Activated CD4-positive, alpha-beta T cell treated with anti-CD3 and anti-CD28 coated beads, Interleukin-2, amount 50 U/mL, for 24 hours (primary cell): ENCODE data around the gene COX19.
"Not testable (repeated sequence)": the region's sequence is repeated elsewhere in the genome, so short reads cannot be mapped to it uniquely, and the experiment has no call there.

ENCODE experiments used
- DNase-seq, 2 donors: peaks; one replicate each; pipeline ENCODE4 v3.0.0-alpha.2; 2020; ENCODE audit warnings: low read depth in 1 of 2, low spot score in 1 of 2

The COX19 gene

DNA sequence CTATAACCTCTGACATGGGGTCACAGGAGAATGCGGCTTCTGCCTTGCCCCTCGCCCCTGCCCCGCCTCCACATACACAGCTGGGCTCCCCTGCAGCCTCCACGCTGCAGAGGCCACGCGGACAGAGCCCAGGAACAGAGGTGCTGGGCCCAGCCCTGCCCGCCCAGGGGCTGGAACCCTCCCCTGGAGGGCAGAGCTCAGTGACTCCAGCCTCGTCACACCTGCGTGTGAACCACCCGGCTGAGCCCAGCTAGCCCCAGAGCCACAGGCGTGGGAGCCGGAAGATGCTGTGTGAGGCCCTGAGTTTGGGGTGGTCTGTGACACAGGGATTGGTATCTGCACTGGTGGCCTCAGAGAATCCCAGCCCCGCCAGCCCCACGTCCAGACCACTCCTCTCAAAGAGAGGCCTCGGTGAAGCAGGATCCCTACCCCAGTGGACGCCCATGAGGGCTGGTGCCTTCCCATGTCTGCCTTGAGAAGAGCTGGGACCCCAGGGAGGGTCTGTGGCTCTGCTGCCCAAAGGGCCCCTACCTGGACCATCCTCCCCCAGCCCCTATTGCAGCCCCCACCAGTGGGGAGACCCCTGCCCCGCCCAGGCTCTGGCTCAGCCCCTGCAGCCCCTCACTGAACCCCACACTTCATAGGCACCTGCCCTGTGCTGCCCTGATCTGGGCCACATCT, 12.8 kb downstream of the COX19 start:
- no peak for DNase-seq

DNA sequence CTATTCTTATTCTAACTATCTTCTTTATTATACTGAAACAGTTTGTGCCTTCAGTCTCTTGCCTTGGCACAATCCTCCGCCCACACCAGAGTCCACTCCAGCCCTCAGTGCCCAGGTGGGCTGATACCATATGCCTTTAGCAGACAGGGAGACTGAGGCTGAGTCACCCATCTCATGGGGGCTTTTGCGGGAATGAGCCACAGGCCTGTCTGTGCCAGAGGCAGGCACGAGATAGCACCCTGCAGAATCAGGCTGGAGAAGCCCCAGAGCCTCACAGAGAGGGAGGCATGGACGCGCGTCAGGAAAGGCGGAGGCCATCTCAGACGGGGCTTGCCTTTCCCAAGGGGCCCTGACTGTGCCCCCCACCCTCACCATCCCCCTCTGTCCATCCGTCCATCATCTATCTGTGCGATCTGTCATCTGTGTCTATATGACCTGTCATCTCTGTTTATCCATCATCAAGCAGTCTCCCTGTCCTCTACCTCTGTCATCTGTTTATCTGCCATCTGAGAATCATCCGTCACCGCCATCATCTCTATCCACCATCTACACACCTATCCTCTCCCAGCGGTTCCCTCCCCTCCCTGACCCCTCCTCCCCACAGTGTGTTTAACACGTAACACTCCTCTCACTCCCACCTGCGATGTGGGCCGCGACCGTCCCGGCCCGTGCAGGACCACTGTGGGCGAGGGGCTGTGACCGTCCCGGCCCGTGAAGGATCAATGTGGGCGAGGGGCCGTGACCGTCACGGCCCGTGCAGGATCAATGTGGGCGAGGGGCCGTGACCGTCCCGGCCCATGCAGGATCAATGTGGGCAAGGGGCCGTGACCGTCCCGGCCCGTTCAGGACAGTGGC, 13.6 kb downstream of the COX19 start:
- no peak for DNase-seq

DNA sequence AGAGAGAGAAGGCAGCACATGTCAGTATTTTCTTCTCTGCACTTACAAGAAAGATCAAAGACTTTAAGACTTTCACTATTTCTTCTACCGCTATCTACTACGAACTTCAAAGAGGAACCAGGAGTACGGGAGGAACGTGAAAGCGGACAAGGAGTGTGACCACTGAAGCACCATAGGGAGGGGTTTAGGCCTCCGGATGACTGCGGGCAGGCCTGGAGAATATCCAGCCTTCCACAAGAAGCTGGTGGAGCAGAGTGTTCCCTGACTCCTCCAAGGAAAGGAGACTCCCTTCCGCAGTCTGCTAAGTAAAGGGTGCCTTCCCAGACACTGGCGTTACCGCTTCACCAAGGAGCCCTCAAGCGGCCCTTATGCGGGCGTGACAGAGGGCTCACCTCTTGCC, 14.4 kb downstream of the COX19 start:
- DNase-seq: not testable (repeated sequence)

DNA sequence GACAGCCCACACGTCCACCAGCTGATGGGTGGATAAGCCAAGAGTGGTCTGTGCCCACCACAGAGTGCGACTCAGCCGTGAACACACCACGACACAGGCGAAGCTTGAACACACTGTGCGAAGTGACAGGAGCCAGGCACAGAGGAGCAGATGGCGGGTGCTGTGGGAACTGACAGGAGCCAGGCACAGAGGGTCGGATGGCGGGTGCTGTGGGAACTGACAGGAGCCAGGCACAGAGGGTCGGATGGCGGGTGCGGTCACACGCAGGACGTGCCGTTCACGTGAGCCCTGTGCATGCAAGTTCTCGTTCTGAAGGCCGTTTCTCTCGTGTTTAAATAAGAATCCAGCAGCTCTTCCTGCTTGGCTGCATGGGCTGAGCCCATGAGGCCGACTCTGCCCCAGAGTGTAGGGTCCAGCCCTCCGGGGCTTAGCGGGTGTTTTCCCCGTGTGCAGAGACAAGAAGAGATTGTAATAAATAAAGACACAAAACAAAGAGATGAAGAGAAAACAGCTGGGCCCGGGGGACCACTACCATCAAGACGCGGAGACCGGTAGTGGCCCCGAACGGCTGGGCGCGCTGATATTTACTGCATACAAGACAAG, 15.0 kb downstream of the COX19 start:
- DNase-seq: no peak

DNA sequence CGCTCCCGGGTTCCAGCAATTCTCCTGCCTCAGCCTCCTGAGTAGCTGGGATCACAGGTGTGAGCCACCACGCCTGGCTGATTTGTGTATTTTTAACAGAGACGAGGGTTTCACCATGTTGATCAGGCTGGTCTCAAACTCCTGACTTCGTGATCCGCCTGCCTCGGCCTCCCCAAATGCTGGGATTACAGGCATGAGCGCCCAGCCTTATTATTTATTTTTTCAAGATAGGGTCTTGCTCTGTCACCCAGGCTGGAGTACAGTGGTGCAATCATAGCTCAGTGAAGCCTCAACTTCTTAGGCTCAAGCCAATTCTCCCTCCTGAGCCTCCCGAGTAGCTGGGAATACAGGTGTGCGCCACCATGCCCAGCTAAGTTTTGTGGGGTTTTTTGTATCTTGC, 15.6 kb downstream of the COX19 start:
- DNase-seq: not testable (repeated sequence)

DNA sequence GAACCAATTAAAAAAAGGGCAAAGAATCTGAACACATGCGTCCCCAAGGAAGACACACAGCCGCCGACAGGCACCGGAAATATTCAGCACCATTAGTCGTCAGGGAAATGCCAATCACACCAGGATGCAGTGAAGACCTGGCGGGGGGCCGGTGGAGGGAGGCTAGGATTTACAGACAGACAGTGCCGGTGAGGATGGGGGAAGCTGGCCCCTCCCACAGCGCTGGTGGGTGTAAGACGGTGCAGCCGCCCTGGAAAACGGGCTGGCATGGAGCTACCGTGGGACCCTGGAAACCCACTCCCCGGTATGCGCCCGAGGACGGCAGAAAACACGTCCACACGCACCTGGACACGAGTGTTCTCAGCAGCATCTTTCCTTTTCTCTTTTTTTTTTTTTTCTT, 16.1 kb downstream of the COX19 start:
- DNase-seq: no peak

DNA sequence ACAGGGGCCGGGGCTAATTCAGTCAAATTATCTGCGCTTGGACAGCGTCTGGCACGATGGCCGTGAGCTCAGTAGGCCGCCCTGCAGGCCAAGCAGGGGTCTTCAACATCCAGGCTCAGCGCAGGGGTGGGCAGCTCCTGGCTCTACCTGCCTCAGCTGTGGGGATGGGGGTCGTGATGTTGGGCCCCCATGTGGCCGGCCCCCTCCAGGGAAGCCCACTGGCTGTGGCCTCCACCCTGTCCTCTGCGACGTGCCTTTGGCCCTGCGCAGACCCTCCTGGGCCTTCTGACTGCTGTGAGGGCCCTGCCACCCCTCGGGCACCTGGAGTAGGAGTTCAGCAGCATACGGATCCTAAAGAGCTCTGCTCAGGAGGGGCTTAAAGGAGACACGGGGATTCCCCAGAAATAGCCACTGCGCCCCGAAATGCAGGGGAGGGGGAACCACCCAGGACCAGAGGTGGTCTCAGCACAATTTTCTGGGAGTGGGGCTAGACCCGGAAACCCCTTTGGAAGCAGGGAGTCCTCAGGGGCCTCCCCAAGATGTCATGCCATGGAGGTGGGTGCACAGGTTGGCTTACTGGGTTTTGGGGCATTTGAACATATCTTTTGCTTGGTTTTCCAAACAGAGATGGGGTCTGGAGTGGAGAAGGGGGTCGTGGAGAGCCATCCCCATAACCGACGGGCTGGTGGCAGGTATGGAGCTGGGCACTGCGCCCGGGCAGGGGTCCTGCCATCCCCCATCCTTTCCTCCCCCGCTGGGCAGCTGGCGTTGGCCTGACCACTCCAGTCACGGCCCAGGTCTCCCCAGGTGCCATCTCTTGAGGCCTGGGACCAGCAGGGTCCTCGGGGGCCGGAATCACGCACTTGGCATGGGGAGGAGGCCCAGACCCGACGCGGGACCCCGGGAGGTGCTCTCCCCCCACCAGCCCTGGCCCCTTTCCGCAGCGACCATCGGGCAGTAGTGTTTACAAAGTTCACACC, 16.8 kb downstream of the COX19 start:
- no peak for DNase-seq

DNA sequence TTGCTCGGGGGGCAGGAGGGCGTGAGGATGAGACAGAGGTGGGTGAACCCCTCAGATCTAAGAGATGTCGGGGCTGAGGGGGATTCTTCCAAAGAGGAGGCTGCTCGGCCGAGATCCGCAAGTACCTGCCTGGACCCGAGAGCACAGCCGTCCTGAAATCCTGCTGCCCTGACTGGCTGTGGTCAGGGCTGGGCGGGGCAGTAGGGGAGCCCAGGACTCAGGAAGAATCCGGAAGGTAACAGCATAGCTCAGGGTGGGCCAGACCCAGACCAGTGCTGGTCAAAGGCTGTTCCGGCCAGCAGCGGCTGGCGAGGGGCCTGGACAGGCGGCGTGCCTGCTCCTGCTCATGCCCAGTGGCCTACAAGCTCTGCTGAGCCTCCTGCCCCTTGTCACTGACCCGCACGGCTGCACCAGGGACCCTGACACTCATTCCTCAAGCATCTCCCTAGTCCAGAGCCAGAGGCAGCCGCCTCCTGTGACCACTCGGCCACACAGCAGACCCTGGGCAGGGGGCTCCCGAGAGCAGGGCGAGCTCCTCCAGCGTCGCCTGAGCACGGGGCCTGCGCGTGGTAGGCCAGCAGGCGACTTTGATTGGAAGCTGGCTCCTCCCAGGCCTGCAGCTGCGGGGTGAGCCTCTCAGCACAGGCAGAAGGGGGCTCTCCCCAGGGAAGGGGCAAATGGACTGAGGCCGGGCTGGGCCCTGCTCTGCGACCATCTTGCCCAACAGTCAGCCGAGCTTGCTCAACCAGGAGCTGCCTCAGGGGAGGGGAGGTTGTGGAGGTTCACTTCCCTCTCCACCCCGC, 17.7 kb downstream of the COX19 start:
- no peak for DNase-seq

DNA sequence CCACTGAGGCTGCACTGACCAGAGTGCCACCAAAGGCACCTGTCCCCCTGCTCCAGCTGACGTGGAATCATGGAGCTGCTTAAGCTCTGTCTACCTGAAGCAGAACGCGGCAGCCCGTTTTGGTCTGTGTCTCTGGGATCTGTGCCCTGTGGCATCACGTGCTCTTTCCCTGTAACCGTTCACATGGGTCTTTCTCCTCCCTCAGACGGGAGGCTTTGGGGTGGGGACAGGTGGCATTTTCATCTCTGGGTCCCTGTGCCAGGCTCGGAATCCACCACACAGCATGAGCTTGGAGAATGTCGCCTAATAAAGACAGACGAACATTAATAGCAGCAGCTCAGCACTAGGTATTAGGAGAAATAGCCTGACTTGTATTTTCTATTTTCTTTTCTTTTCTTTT, 19.3 kb downstream of the COX19 start:
- no peak for DNase-seq

DNA sequence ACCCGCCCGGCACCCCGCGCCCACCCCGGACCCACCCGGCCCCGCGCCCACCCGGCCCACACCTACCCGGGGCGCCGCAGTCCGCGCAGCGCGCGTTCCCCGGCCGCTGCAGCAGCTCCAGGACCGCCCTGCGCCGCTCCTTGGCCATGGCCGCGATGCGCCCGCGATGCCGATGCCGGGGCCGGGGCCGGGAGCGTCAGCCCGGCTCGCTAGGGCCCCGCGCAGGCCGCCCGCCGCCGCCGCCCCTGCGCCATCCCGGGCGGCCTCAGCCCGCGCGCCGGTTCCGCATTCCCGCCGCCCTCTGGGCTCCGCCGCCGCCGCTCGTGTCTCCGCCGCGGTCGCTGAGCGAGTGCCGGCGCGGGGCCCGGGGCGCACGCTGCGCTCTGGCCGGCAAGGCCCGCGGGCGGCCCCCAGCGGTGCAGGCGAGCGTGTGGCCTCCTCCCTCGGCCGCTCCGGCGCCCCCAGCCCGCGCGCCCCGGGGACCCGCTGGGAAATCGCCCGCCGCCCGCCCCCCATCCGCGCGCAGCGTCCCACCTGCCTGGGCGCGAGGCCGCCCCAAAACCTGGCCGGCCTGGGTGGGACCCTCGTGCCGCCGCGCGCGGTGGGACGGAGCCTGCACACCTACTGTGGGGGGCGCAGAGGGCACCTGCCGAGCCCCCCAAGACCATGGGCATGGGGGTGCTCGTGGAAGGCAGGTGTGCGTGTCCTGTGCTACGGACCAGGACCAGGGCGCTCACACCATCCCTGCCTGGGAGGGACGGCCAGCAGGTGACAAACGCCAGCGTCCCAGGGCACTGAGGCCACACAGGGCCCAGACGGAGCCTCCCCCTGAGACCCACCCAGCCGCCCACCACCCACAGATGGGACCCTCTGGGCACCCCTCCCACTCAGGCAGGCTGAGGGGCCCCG, 20.8 kb downstream of the COX19 start, which contains the start of gene ADAP1:
ADAP1 (minus strand) TSS at position 351 of the 909 bp plus-strand sequence; CDS start at position 148, 203 bp downstream.
- DNase-seq: peak in 1 of 2 donors; percentile 47

DNA sequence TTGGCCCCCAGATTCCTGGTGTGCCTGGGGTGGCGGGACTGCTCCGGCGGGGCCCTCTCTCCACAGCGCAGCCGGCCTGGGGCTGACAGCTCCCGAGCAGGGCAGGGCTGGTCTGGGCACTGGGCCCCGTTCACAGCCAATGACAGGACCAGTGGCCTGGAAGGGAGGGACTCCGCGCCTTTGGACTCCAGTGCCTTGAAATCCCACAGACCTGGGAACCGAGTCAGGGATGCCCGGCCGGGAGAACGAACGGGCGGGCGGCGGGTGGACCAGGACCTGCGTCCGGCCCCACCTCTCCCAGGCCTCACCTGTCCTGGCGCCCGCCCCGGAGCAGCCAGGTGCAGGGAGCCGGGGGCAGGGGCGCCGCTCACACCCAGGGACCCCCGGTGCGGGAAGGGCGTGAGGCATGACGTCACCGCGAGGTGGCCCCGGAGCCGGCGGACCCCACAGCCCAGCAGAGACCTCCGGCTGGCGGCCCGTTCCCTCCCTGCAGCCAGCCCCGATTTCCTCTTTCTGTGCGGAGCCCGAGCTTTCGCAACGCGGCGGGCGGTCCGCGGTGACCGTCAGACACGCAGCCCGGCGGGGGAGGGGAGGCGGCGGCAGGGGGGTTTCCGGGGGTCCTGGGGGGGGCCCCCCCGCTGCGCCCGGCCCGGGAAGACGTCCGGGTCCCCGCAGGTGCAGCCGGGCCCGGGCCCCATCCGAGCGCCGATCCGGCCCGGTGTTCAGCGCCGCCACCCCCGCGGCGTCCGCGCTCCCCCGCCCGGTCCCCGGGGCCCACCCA, 21.6 kb downstream of the COX19 start:
- DNase-seq: no peak

DNA sequence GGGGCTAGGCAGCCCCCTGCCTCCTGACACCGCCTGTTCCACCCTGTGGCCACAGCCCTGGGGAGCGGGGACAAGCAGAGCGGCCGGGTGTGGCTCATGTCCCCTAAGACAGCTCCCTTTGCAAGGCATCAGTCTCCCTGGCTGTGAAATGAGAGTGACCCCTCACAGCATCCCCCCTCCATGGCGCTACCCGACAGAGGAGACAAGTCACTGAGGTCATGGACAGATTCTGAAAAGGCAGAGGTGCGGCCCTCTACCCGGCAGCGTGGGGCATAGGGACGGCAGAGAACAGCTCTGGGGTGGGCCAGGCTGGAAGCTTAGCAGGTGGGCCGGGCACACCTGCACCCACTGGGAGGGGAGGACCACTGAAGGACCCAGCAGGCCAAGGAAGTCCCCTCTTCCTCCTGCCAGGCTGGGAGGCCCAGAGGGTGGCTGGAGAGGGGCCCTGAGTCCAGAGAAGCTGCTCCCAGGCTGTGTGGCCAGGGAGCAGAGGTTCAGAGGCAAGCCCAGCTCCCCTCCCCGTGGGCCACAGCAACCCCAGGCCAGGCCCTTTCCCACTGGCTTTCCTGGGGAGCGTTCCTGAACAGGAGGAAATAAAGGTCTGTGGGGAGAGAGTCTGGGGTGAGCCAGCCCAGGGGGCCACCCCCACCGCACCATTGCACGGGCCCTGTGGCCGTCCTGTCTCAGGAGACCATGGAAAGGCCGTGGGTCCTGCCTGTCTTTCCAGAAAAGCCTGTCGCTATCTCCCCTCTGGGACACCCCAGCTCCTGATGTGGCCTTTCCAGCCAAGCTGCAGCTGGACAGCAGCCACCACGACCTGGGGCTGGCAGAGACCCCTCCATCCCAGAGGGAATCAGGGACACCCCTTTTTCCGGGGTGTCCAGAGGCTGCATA, 22.6 kb downstream of the COX19 start:
- no peak for DNase-seq

DNA sequence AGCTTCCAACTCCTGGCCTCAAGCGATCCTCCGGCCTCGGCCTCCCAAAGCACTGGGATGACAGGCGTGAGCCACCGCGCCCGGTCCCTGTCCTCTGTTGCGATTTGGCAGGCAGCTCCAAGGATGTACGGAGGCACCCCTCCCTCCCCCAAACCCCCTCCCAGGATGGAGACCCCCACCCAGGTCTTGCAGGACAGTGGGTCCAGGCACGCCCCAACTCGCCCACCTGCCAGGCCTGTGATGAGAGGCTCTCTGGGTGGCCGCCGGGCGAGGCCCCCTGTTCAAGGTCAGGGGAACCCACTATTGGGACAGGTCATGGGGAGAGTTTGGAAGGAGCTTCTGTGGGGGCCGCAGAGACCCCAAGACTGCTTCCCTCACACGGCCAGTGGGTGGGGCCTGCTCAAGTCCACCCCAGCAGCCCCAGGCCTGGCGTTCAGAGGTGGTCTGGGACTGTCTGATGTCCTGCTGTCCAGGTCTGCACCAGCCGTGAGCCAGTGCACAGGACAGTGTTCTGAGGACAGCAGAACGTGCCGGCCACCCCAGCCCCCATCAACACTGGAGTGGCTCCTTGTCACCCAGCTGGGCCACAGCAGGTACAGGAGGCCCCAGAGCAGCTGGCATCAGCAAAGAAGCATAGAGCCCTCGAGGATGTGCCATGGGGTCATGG, 23.3 kb downstream of the COX19 start:
- no peak for DNase-seq

DNA sequence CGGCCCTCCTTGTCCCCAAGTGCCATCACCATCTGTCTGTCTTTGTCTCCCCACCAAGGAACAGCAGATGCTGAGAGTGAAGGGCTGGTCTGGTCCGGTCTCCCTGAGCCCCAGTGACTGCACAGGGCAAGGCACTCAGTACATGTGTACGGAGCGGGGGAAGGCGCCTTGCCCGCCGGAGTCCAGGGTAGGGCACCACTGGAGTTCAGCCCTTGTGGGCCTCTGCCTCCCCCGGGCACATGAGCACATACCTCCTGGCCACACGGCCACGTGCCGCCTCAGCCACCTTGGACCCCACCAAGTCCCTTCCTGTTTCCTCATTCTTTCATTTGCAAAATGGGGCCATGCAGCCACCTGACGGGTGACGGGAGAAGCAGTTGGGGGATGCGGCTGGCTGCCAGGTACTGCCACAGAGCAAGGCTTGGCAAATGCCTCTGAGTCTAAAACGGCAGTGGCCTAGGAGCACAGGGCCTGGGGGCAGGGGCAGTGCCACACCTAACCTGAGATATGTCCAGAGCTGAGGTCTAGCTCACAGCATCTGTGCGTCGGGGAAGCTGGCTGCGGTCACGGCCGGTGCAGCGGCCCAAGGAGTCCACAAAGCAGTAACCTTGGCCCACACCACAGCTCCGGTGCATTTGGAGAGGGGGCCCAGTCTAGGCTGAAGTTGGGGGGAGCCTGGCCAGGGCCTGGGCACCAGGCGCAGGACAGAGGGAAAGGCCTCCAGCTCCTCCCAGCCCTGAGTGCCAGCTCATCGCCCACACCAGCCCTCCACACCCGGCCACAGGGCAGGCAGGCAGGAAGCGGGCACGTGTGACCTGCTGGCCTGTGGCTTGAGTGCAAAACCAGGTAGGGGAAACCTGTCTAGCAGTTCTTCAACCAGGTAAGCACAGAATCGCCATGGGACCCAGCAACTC, 26.1 kb downstream of the COX19 start:
- DNase-seq: no peak

DNA sequence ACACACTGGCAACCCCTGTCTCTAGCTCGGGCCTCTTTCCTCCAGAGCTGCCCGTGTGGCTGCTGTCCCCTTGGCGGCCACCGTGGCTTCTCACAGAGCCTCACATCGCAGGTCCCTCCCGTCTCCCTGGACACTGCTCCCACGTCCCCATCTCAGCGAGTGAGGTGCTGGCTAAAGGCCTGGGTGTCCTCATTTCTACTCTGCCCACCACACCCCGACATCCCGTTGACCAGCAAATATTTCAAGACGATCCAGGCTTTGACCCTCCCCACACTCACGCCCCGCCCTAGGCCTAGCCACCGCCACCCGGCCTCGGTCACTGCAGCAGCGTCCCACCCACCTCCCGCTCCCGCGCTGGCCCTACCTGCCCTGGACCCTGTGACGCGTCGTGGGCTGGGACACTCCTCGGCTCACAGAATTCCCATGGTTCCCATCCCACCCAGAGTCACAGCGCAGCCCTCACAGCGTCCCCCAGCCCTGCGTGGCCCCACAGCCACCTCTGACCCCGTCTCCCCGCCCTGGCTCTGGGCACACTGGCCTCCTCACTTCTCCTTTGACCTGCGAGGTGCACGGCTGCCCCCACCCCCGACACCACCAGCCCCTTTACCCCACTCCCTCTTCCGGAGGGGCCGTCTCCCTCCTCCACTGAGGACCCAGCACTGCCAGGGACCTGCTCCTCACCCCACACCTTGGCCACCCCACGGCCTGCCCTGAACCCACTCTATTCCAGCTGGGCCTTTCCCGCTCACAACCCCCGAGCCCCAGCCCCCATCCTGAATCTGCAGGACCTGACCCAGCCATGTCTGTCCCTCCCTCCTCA, 27.7 kb downstream of the COX19 start:
- DNase-seq: no peak
